A673 (cell line): Measurements from ENCODE around the gene GRB10. TPM values are rescaled to one million over a fixed set of nuclear protein-coding genes. Genes with fewer than 3 reads are reported as not detected.

Experiments used
- BruUV-seq: library from RNA; stranded (reverse); fragments of 400-500 nt; replicated peaks from 2 replicates; lab custom pipeline; 2021; lab: Mats Ljungman, UMichigan
- CTCF ChIA-PET: fragments of 300-600 bp; sonication (Branson Sonifier 250); formaldehyde crosslinking; loops from one replicate; lab custom pipeline; 2022; ENCODE audit warnings: antibody characterized with exemption; lab: Charles Lee
- POLR2A ChIA-PET: fragments of 300-600 bp; sonication (Branson Sonifier 250); formaldehyde crosslinking; loops from one replicate; lab custom pipeline; 2022; ENCODE audit warnings: antibody characterized with exemption; ENCODE audit not compliant: low non-redundant PET; lab: Charles Lee
- DNase-seq: peaks from one replicate; pipeline ENCODE4 v3.0.0-alpha.2; 2015; ENCODE audit warnings: low spot score
- H3K27ac ChIP-seq: fragments of 200-600 bp; sonication (generic); 2 replicates; pipeline ENCODE4 v1.5.1; 2016; ENCODE audit warnings: mixed run types, low read depth, mild to moderate bottlenecking, mixed read lengths, antibody characterized with exemption, low read length; ENCODE audit not compliant: poor library complexity, severe bottlenecking
- H3K27me3 ChIP-seq: fragments of 200-600 bp; sonication (generic); replicated peaks from 2 replicates; pipeline ENCODE4 v1.6.1; 2017; ENCODE audit warnings: mixed run types, low read depth, mild to moderate bottlenecking, mixed read lengths, antibody characterized with exemption, low read length; ENCODE audit not compliant: insufficient read depth, poor library complexity
- H3K36me3 ChIP-seq: fragments of 200-600 bp; sonication (generic); 2 replicates; pipeline ENCODE4 v1.6.1; 2016; ENCODE audit warnings: mixed run types, mild to moderate bottlenecking, mixed read lengths, antibody characterized with exemption, low read length; ENCODE audit not compliant: insufficient read depth, poor library complexity, severe bottlenecking
- H3K4me1 ChIP-seq: fragments of 200-600 bp; sonication (generic); 2 replicates; pipeline ENCODE4 v1.6.1; 2017; ENCODE audit warnings: mixed run types, mild to moderate bottlenecking, mixed read lengths, antibody characterized with exemption, low read length; ENCODE audit not compliant: insufficient read depth, poor library complexity, severe bottlenecking
- H3K4me3 ChIP-seq: fragments of 200-600 bp; sonication (generic); 2 replicates; pipeline ENCODE4 v1.5.1; 2016; ENCODE audit warnings: low read depth, mixed run types, mild to moderate bottlenecking, mixed read lengths, low read length; ENCODE audit not compliant: poor library complexity, severe bottlenecking
- H3K9me3 ChIP-seq: fragments of 200-600 bp; sonication (generic); 2 replicates; pipeline ENCODE4 v1.6.1; 2016; ENCODE audit warnings: mixed run types, low read depth, mild to moderate bottlenecking, mixed read lengths, antibody characterized with exemption, low read length; ENCODE audit not compliant: poor library complexity, severe bottlenecking
- EZH2 ChIP-seq: fragments of 200-600 bp; sonication (generic); IDR thresholded peaks from 2 replicates; pipeline ENCODE4 v1.6.1; 2017; ENCODE audit warnings: borderline replicate concordance, low read depth, mild to moderate bottlenecking, mixed read lengths, antibody characterized with exemption, low read length; ENCODE audit not compliant: poor library complexity, severe bottlenecking
- intact Hi-C: fragments of 100-400 bp; cut with micrococcal nuclease; formaldehyde crosslinking; loops from one replicate; pipeline ENCODE4 v1.10.0; 2022; ENCODE audit not compliant: unreplicated experiment
- total RNA-seq: library from RNA; stranded (reverse); gene quantifications from 2 replicates; pipeline ENCODE4 v1.2.3, GENCODE V29; 2021
- TF ChIP-seq, protein P1 (sequence below): fragments of 300-800, 200-600 bp; sonication (generic); conservative IDR thresholded peaks from 2 replicates; pipeline ENCODE4 v1.5.1; 2017; ENCODE audit warnings: low read depth, mild to moderate bottlenecking, antibody characterized with exemption, low read length, moderate library complexity, mixed read lengths

Gene GRB10
- total RNA-seq, 1 experiment from 2014 or later = 0.41 TPM

- BruUV-seq = no TSS peak
- ChIA-PET CTCF (no interaction called here), POLR2A (no interaction called here)
- Histone ChIP-seq H3K4me1 (no peaks in the 10 kb centered on the region), H3K27me3 (peaks cover 16% of the 10 kb centered on the region), H3K4me3 (no peak overlapping the region), H3K9me3 (no peaks in the 10 kb centered on the region), H3K27ac (no peak overlapping the region), H3K36me3 (no peaks in the 10 kb centered on the region)
- intact Hi-C loops = no loop called here
- DNase-seq = no peak
- TF ChIP-seq, protein P1, sequence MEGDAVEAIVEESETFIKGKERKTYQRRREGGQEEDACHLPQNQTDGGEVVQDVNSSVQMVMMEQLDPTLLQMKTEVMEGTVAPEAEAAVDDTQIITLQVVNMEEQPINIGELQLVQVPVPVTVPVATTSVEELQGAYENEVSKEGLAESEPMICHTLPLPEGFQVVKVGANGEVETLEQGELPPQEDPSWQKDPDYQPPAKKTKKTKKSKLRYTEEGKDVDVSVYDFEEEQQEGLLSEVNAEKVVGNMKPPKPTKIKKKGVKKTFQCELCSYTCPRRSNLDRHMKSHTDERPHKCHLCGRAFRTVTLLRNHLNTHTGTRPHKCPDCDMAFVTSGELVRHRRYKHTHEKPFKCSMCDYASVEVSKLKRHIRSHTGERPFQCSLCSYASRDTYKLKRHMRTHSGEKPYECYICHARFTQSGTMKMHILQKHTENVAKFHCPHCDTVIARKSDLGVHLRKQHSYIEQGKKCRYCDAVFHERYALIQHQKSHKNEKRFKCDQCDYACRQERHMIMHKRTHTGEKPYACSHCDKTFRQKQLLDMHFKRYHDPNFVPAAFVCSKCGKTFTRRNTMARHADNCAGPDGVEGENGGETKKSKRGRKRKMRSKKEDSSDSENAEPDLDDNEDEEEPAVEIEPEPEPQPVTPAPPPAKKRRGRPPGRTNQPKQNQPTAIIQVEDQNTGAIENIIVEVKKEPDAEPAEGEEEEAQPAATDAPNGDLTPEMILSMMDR = no peak
- no peak for TF ChIP-seq EZH2
Observed at GRCh38 chr7:50652400-50653125, 130.1 kb downstream of the GRB10 start.

- no peak for TF ChIP-seq EZH2
- TF ChIP-seq, protein P1 = no peak
- Histone ChIP-seq H3K36me3 (no peaks in the 10 kb centered on the region), H3K4me1 (no peaks in the 10 kb centered on the region), H3K27ac (no peak overlapping the region), H3K4me3 (no peak overlapping the region), H3K27me3 (peaks cover 15% of the 10 kb centered on the region), H3K9me3 (no peaks in the 10 kb centered on the region)
- no TSS peak for BruUV-seq
- ChIA-PET POLR2A (no interaction called here), CTCF (no interaction called here)
- no peak for DNase-seq
- intact Hi-C loops = no loop called here
Observed at GRCh38 chr7:50651271-50651989, 131.3 kb downstream of the GRB10 start.

GRCh38 chr7:50650057-50650664 is 132.5 kb downstream of the GRB10 start:
- no peak for TF ChIP-seq EZH2
- TF ChIP-seq, protein P1 = no peak
- CTCF ChIA-PET = no interaction called here
- H3K4me1 ChIP-seq = no peaks in the 10 kb centered on the region
- no peak for DNase-seq
- no TSS peak for BruUV-seq
- H3K27me3 ChIP-seq = peaks cover 16% of the 10 kb centered on the region
- H3K9me3 ChIP-seq = no peaks in the 10 kb centered on the region
- POLR2A ChIA-PET = no interaction called here
- no peaks in the 10 kb centered on the region for H3K36me3 ChIP-seq
- intact Hi-C loops = no loop called here
- H3K4me3 ChIP-seq = no peak overlapping the region
- no peak overlapping the region for H3K27ac ChIP-seq
